Muscle of leg (tissue), 11 donors: ENCODE measurements around the gene PRKN. TPM values are rescaled to one million over a fixed set of nuclear protein-coding genes. Genes with fewer than 3 reads are reported as not detected.
"Not testable (repeated sequence)": the region's sequence is repeated elsewhere in the genome, so short reads cannot be mapped to it uniquely, and the experiment has no call there.

Source experiments
- DNase-seq: peaks from one replicate; pipeline ENCODE4 v3.0.0; 2013
- H3K27ac ChIP-seq: one replicate; pipeline ENCODE4 v1.5.1; 2013; ENCODE audit warnings: mild to moderate bottlenecking, low read length, control low read depth
- H3K27me3 ChIP-seq: one replicate; pipeline ENCODE4 v1.6.1; 2013; ENCODE audit warnings: low read length; ENCODE audit not compliant: control insufficient read depth, insufficient read depth
- H3K36me3 ChIP-seq: one replicate; pipeline ENCODE4 v1.6.1; 2013; ENCODE audit warnings: low read length; ENCODE audit not compliant: control insufficient read depth, insufficient read depth
- H3K4me1 ChIP-seq: one replicate; pipeline ENCODE4 v1.6.1; 2013; ENCODE audit warnings: low read length; ENCODE audit not compliant: control insufficient read depth, insufficient read depth
- H3K4me3 ChIP-seq: one replicate; pipeline ENCODE4 v1.5.1; 2013; ENCODE audit warnings: low read length, control low read depth
- H3K9me3 ChIP-seq: replicated peaks from 2 replicates; pipeline ENCODE4 v1.6.1; 2013; ENCODE audit warnings: low read depth, low read length; ENCODE audit not compliant: control insufficient read depth
- WGBS: methylation state at CpG from one replicate; pipeline ENCODE4 v1.1.5; 2013; ENCODE audit warnings: missing lambda C conversion rate; ENCODE audit not compliant: insufficient coverage; 5-methylcytosine and 5-hydroxymethylcytosine counted together
- polyA plus RNA-seq, 8 donors: library from polyadenylated mRNA; unstranded; fragments of 120-200 nt; gene quantifications; one replicate each; pipeline versions ENCODE4 v1.2.1 to v1.2.3, GENCODE V29; 2013; ENCODE audit warnings: inconsistent platforms in 1 of 8, low replicate concordance in 1 of 8; ENCODE audit not compliant: insufficient read length in 8 of 8, insufficient read depth in 1 of 8
- total RNA-seq: library from RNA; stranded (reverse); fragments of 120-200 nt; gene quantifications from one replicate; pipeline ENCODE4 v1.2.4, GENCODE V29; 2013

The PRKN gene
- total and polyA plus RNA-seq, 9 donors: 2.5 to 4.7 (median 3.9) TPM

GRCh38 chr6:161496941-161497340 is 1230.6 kb downstream of the PRKN start:
- WGBS: 94% methylated on average over 5 of the region's 8 CpGs
- no peaks in the 10 kb centered on the region for H3K9me3 ChIP-seq
- H3K4me3 ChIP-seq: no peak overlapping the region
- no peaks in the 10 kb centered on the region for H3K36me3 ChIP-seq
- DNase-seq: no peak
- H3K27me3 ChIP-seq: no peaks in the 10 kb centered on the region
- H3K4me1 ChIP-seq: no peaks in the 10 kb centered on the region
- H3K27ac ChIP-seq: no peak overlapping the region

- H3K9me3 ChIP-seq, H3K27ac ChIP-seq, H3K27me3 ChIP-seq, H3K36me3 ChIP-seq, H3K4me3 ChIP-seq, DNase-seq, H3K4me1 ChIP-seq: not testable (repeated sequence)
- no CpG with 5 or more reads among the region's 4 CpGs for WGBS
Observed at GRCh38 chr6:161496271-161496670, 1231.3 kb downstream of the PRKN start.

- H3K27me3 ChIP-seq: no peaks in the 10 kb centered on the region
- no peaks in the 10 kb centered on the region for H3K9me3 ChIP-seq
- DNase-seq: peak; percentile 71
- WGBS: 45% methylated on average over 2 of the region's 7 CpGs
- H3K4me3 ChIP-seq: no peak overlapping the region
- no peak overlapping the region for H3K27ac ChIP-seq
- H3K4me1 ChIP-seq: no peaks in the 10 kb centered on the region
- no peaks in the 10 kb centered on the region for H3K36me3 ChIP-seq
Observed at GRCh38 chr6:161494566-161494965, 1233.0 kb downstream of the PRKN start.

GRCh38 chr6:161493576-161494118 is 1233.9 kb downstream of the PRKN start:
- Histone ChIP-seq H3K36me3 (no peaks in the 10 kb centered on the region), H3K27ac (no peak overlapping the region), H3K9me3 (no peaks in the 10 kb centered on the region), H3K4me1 (no peaks in the 10 kb centered on the region), H3K27me3 (no peaks in the 10 kb centered on the region), H3K4me3 (no peak overlapping the region)
- WGBS: 61% methylated on average over 4 of the region's 13 CpGs
- DNase-seq: no peak

GRCh38 chr6:161489626-161490306 is 1237.8 kb downstream of the PRKN start:
- H3K27ac ChIP-seq: no peak overlapping the region
- H3K36me3 ChIP-seq: no peaks in the 10 kb centered on the region
- no peak overlapping the region for H3K4me3 ChIP-seq
- no peaks in the 10 kb centered on the region for H3K9me3 ChIP-seq
- DNase-seq: no peak
- WGBS: 94% methylated on average over 4 of the region's 5 CpGs
- H3K27me3 ChIP-seq: no peaks in the 10 kb centered on the region
- H3K4me1 ChIP-seq: no peaks in the 10 kb centered on the region

- H3K27ac ChIP-seq: no peak overlapping the region
- H3K27me3 ChIP-seq: no peaks in the 10 kb centered on the region
- no peaks in the 10 kb centered on the region for H3K36me3 ChIP-seq
- no peak for DNase-seq
- no peaks in the 10 kb centered on the region for H3K9me3 ChIP-seq
- 70% methylated on average over 1 of the region's 5 CpGs for WGBS
- H3K4me3 ChIP-seq: no peak overlapping the region
- no peaks in the 10 kb centered on the region for H3K4me1 ChIP-seq
Observed at GRCh38 chr6:161487694-161488093, 1239.9 kb downstream of the PRKN start.

GRCh38 chr6:161487217-161487531 is 1240.4 kb downstream of the PRKN start:
- Histone ChIP-seq H3K4me3 (no peak overlapping the region), H3K36me3 (no peaks in the 10 kb centered on the region), H3K27me3 (no peaks in the 10 kb centered on the region), H3K9me3 (no peaks in the 10 kb centered on the region), H3K4me1 (no peaks in the 10 kb centered on the region), H3K27ac (no peak overlapping the region)
- DNase-seq: no peak
- WGBS: no CpG with 5 or more reads among the region's 1 CpG

- 87% methylated on average over 3 of the region's 7 CpGs for WGBS
- no peak for DNase-seq
Observed at GRCh38 chr6:161486361-161487216, 1241.0 kb downstream of the PRKN start.

GRCh38 chr6:161482517-161482858 is 1245.1 kb downstream of the PRKN start:
- peak; percentile 37 for DNase-seq
- H3K36me3 ChIP-seq: no peaks in the 10 kb centered on the region
- WGBS: 33% methylated on average over 3 of the region's 3 CpGs
- no peaks in the 10 kb centered on the region for H3K27me3 ChIP-seq
- no peak overlapping the region for H3K4me3 ChIP-seq
- H3K27ac ChIP-seq: no peak overlapping the region
- H3K9me3 ChIP-seq: no peaks in the 10 kb centered on the region
- no peaks in the 10 kb centered on the region for H3K4me1 ChIP-seq

More at GRCh38 chr6:161486361-161487216, 1241.0 kb downstream of the PRKN start:
- Histone ChIP-seq H3K9me3 (no peaks in the 10 kb centered on the region), H3K4me3 (no peak overlapping the region), H3K4me1 (no peaks in the 10 kb centered on the region), H3K27me3 (no peaks in the 10 kb centered on the region), H3K27ac (no peak overlapping the region), H3K36me3 (no peaks in the 10 kb centered on the region)

- H3K27ac ChIP-seq: no peak overlapping the region
- no peaks in the 10 kb centered on the region for H3K9me3 ChIP-seq
Observed at GRCh38 chr6:161481786-161482516, 1245.6 kb downstream of the PRKN start.

More at GRCh38 chr6:161481786-161482516, 1245.6 kb downstream of the PRKN start:
- H3K27me3 ChIP-seq: no peaks in the 10 kb centered on the region
- no CpG with 5 or more reads among the region's 3 CpGs for WGBS
- DNase-seq: peak; percentile 20
- H3K4me3 ChIP-seq: no peak overlapping the region
- no peaks in the 10 kb centered on the region for H3K4me1 ChIP-seq
- H3K36me3 ChIP-seq: no peaks in the 10 kb centered on the region
